Right lobe of liver (tissue), 6 donors: ENCODE data around the gene ORAI1. TPM values are rescaled to one million over a fixed set of nuclear protein-coding genes. Genes with fewer than 3 reads are reported as not detected.

Experiments used
- ATAC-seq, 4 donors: fragments of 200-7000 bp; cut with Tn5 transposase; one replicate each; pipeline ENCODE4 v1.9.1; 2020; ENCODE audit warnings: mild to moderate bottlenecking in 4 of 4, moderate library complexity in 4 of 4
- DNase-seq, 3 donors: peaks; one replicate each; pipeline ENCODE4 v3.0.0-alpha.2; 2020
- H3K27ac ChIP-seq, 3 donors: fragments of 200-600 bp; one replicate each; pipeline ENCODE4 v1.8.0; 2022
- H3K27me3 ChIP-seq, 2 donors: fragments of 200-600 bp; one replicate each; pipeline ENCODE4 v1.8.0; 2022
- H3K36me3 ChIP-seq, 4 donors: fragments of 200-600 bp; sonication (generic) in 1 of 4; one replicate each; pipeline versions ENCODE4 v1.5.1 to v1.8.0; 2017 to 2022; ENCODE audit warnings: control low read depth in 1 of 4
- H3K4me1 ChIP-seq, 4 donors: fragments of 200-600 bp; sonication (generic) in 1 of 4; one replicate each; pipeline versions ENCODE4 v1.5.1 to v1.8.0; 2017 to 2022; ENCODE audit warnings: control low read depth in 1 of 4
- H3K4me3 ChIP-seq, 3 donors: fragments of 200-600 bp; one replicate each; pipeline ENCODE4 v1.8.0; 2022
- H3K9me3 ChIP-seq, 4 donors: fragments of 200-600 bp; sonication (generic) in 1 of 4; one replicate each; pipeline versions ENCODE4 v1.5.1 to v1.8.0; 2017 to 2022; ENCODE audit warnings: control low read depth in 1 of 4
- CTCF ChIP-seq, 4 donors: fragments of 200-600 bp in 3 of 4; fragments of 450-650 bp in 1 of 4; IDR thresholded peaks; one replicate each; pipeline versions ENCODE4 v1.5.1 to v1.8.0; 2016 to 2022; ENCODE audit warnings: antibody characterized with exemption in 4 of 4, mild to moderate bottlenecking in 2 of 4
- POLR2A ChIP-seq: fragments of 450-650 bp; IDR thresholded peaks from one replicate; pipeline ENCODE4 v1.6.1; 2017; ENCODE audit warnings: antibody characterized with exemption, mild to moderate bottlenecking
- WGBS: methylation state at CpG from one replicate; pipeline ENCODE4 v1.1.6; 2018; ENCODE audit warnings: low coverage, low lambda C conversion rate; ENCODE audit not compliant: insufficient coverage; ENCODE audit errors: missing lambda C conversion rate; 5-methylcytosine and 5-hydroxymethylcytosine counted together
- intact Hi-C, 2 donors: fragments of 100-400 bp; cut with DNase I; formaldehyde crosslinking; loops; one replicate each; pipeline versions ENCODE4 v1.11.2 to v1.14.1; 2022
- total RNA-seq, 6 experiments: library from RNA; depleted of rRNA in 2 of 6; stranded (reverse); fragments of >200 nt in 2 of 6; fragmentation: NEBNext Ultra II Directional in 3 of 6; extraction: Animal tissue kit (Norgen Biotek cat#: 25700) in 3 of 6; gene quantifications; one replicate each; pipeline versions ENCODE4 v1.1.0 to v1.2.4, GENCODE V29; 2016 to 2023
- donor health status: DM: no; HTN: yes; CAD: no.
- donor health status: DM: no; HTN: no; CAD: no.
- donor health status: DM: no; HTN: no; CAD: no.
- donor health status: DM: no; HTN: yes; CAD: no.
- donor health status: DM: no; HTN: yes; CAD: no.

ORAI1 gene
- total RNA-seq, 6 experiments from 2014 or later = 6.9 to 14.4 (median 9.0) TPM

- Histone ChIP-seq H3K27me3 (no peaks in the 10 kb centered on the region), H3K9me3 (no peaks in the 10 kb centered on the region), H3K4me3 (no peak overlapping the region), H3K36me3 (no peaks in the 10 kb centered on the region), H3K27ac (no peak overlapping the region), H3K4me1 (peaks cover 0 to 23% (median 8%) of the 10 kb centered on the region in 4 donors)
- ATAC-seq (no peak), DNase-seq (no peak)
- intact Hi-C loops = no loop called here
- TF ChIP-seq POLR2A = no peak
- 89% methylated on average over 7 of the region's 13 CpGs for WGBS
These were observed 8.5 kb downstream of the ORAI1 start for GRCh38 chr12:121634836-121635235.

DNA sequence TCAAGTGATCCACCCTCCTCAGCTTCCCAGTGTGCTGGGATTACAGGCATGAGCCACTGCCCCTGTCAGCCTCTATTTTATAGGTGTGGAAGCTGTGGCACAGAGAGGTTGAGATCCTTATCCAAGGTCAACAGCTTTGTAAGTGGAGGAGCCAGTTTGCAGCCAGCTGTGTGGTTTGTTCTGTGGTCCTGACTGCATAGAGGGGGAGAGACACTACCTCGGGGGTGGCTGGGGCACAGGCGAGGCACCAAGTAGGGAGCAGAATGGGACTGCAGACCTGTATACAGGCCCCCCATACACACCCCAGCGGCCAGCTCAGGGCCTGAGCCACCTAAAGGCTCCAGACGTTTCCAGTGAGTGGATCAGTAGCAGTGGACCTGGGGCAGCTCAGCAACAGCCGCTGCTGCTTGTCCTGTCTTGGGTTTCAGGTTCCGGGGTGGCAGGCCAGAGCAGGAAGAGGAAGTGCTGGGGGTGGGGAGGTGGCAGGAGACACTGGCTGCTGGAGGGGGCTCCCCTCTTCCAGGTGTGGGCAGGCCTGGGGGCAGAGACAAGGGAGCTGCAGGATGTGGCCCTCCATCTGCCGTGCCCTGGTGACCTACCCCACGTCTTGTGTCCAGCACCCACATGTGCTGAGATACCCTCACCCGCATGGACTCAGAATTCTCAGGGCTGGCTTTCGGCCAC lies 11.0 kb downstream of the ORAI1 start:
- H3K4me1 ChIP-seq = peaks cover 0 to 18% (median 8%) of the 10 kb centered on the region in 4 donors
- TF ChIP-seq CTCF (IDR thresholded peaks at IDR 0.05) = no peak
- TF ChIP-seq POLR2A = no peak
- intact Hi-C loops = no loop called here
- no peak overlapping the region for H3K27ac ChIP-seq
- WGBS = 76% methylated on average over 6 of the region's 10 CpGs
- peak; percentile 44 to 61 (median 46) for ATAC-seq
- H3K9me3 ChIP-seq = no peaks in the 10 kb centered on the region
- peak in 2 of 3 donors; percentile 33 to 66 for DNase-seq
- H3K4me3 ChIP-seq = no peak overlapping the region
- no peaks in the 10 kb centered on the region for H3K27me3 ChIP-seq
- H3K36me3 ChIP-seq = peaks cover 0 to 6% (median 0%) of the 10 kb centered on the region in 4 donors

GRCh38 chr12:121638298-121639202 lies 12.2 kb downstream of the ORAI1 start:
- no peak for DNase-seq
- no peak overlapping the region for H3K4me3 ChIP-seq
- no peak overlapping the region for H3K27ac ChIP-seq
- H3K9me3 ChIP-seq = no peaks in the 10 kb centered on the region
- TF ChIP-seq CTCF (IDR thresholded peaks at IDR 0.05) (no peak), POLR2A (no peak)
- H3K4me1 ChIP-seq = peaks cover 0 to 7% (median 3%) of the 10 kb centered on the region in 4 donors
- peaks cover 0 to 6% (median 0%) of the 10 kb centered on the region in 4 donors for H3K36me3 ChIP-seq
- H3K27me3 ChIP-seq = no peaks in the 10 kb centered on the region
- 95% methylated on average over 2 of the region's 14 CpGs for WGBS
- peak in 3 of 4 donors; percentile 28 to 66 (median 51) for ATAC-seq
- intact Hi-C loops = no loop called here

- Histone ChIP-seq H3K27ac (no peak overlapping the region), H3K4me3 (no peak overlapping the region), H3K4me1 (peaks cover 0 to 7% (median 3%) of the 10 kb centered on the region in 4 donors), H3K27me3 (no peaks in the 10 kb centered on the region), H3K9me3 (no peaks in the 10 kb centered on the region), H3K36me3 (peaks cover 0 to 6% (median 0%) of the 10 kb centered on the region in 4 donors)
- intact Hi-C loops = no loop called here
- DNase-seq = no peak
- TF ChIP-seq POLR2A (no peak), CTCF (IDR thresholded peaks at IDR 0.05) (no peak)
- 92% methylated on average over 2 of the region's 18 CpGs for WGBS
- ATAC-seq = no peak
These were observed 15.0 kb downstream of the ORAI1 start for GRCh38 chr12:121641343-121641630.
